ENCODE data around the gene RNF41. TPM values are rescaled to one million over a fixed set of nuclear protein-coding genes. Genes with fewer than 3 reads are reported as not detected.
"Not testable (repeated sequence)": the region's sequence is repeated elsewhere in the genome, so short reads cannot be mapped to it uniquely, and the experiment has no call there.

Gene RNF41
- total and polyA plus RNA-seq, 2 donors (not counting 1 experiment from before 2014, with no cell fraction given), result 113 to 129 TPM

DNA sequence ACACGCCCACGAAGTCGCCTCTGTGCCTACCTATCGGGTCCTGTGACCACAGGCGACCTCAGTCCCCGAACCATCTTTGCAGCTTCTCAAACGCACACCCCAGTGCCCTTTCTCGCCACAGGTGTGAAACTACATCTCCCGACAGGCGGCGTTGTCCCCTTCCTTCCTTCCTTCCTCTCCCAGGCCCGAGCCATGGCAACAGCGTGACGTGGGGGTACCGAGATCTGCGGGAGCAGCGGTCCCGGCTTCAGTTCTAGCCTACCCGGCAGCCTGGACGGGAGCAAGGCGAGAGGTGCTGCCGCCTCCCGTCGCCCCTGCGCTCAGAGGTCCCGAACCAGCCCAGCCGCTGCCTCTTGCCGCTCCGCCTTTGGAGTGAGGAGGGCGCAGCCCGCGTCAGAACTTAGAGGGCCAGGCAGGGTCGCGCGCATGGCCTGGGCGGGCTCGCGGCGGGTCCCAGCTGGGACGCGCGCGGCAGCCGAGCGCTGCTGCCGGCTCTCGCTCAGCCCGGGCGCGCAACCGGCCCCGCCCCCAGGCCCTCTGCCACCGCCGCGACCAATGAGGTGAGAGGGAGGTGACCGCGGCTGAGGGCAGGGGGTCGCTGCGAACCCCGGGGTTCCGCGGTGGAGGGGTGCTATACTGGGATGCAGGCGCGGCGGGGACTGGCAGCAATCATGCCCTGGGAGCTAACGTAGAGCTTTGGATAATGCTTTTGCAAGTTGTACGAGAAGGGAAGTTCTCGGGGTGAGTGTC lies 45.1 kb upstream of the RNF41 start, which contains the start of gene COQ10A:
COQ10A (plus strand) TSS at position 250 of the 750 bp plus-strand sequence; CDS start at position 427, 177 bp downstream.
- peak within 1 kb of the TSS; percentile 92 for H3K9ac ChIP-seq (ENCODE audit: low read length)
- H3K9me3 Mint-ChIP-seq (ENCODE audit: insufficient read depth), result no peaks in the 10 kb centered on the region
- intact Hi-C loops (cut with micrococcal nuclease), result loop anchor here (1.0 to 2.0 kb wide), 10 partner anchors 9 to 197 kb away; partner anchors contain the start of genes ANKRD52, CS, NABP2 and STAT2
- H3K27ac ChIP-seq (ENCODE audit: low read length in 2 of 2), result peak within 1 kb of the TSS; percentile 94
- H3K9me3 ChIP-seq (ENCODE audit: control extremely low read depth in 1 of 3, control insufficient read depth in 2 of 3, insufficient read depth in 1 of 3, low read length in 2 of 3), result no peaks in the 10 kb centered on the region
- H3K4me3 Mint-ChIP-seq, result peak within 1 kb of the TSS; percentile 91
- H3K4me2 ChIP-seq (replicated peaks; ENCODE audit: low read depth, low read length, poor library complexity, severe bottlenecking), result peak within 1 kb of the TSS; percentile 87
- peak; percentile 94 for DNase-seq
- peak within 1 kb of the TSS; percentile 96 for H2AFZ ChIP-seq (ENCODE audit: insufficient read depth, low read depth, low read length, poor library complexity, severe bottlenecking)
- POLR2A ChIA-PET, result interaction anchor here (0.5 to 1.6 kb wide), 13 partner anchors 8 to 197 kb away, joined by 3 to 12 read pairs (median 5); partner anchors contain the start of genes ANKRD52, CNPY2, RNF41 and SMARCC2
- peak within 1 kb of the TSS; percentile 95 for H3K27ac Mint-ChIP-seq
- TF ChIP-seq, protein P1, sequence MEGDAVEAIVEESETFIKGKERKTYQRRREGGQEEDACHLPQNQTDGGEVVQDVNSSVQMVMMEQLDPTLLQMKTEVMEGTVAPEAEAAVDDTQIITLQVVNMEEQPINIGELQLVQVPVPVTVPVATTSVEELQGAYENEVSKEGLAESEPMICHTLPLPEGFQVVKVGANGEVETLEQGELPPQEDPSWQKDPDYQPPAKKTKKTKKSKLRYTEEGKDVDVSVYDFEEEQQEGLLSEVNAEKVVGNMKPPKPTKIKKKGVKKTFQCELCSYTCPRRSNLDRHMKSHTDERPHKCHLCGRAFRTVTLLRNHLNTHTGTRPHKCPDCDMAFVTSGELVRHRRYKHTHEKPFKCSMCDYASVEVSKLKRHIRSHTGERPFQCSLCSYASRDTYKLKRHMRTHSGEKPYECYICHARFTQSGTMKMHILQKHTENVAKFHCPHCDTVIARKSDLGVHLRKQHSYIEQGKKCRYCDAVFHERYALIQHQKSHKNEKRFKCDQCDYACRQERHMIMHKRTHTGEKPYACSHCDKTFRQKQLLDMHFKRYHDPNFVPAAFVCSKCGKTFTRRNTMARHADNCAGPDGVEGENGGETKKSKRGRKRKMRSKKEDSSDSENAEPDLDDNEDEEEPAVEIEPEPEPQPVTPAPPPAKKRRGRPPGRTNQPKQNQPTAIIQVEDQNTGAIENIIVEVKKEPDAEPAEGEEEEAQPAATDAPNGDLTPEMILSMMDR (IDR thresholded peaks at IDR 0.05), result peak; percentile 72
- no peak for TF ChIP-seq EZH2 (IDR thresholded peaks at IDR 0.05; ENCODE audit: borderline replicate concordance, insufficient read depth, low read depth, low read length, poor library complexity, severe bottlenecking)
- no peaks in the 10 kb centered on the region for H3K27me3 Mint-ChIP-seq
- peaks cover 10 to 15% of the 10 kb centered on the region in 2 donors for H3K4me1 ChIP-seq (ENCODE audit: control insufficient read depth in 2 of 2, insufficient read depth in 2 of 2, low read length in 2 of 2)
- peak within 1 kb of the TSS; percentile 65 to 86 (median 75) for H3K4me3 ChIP-seq (ENCODE audit: control extremely low read depth in 1 of 5, extremely low read depth in 1 of 5, insufficient read depth in 1 of 5, low read depth in 2 of 5, low read length in 4 of 5)
- WGBS (ENCODE audit: insufficient coverage), result under 1% methylated on average over 67 of the region's 68 CpGs
- peaks cover 20% of the 10 kb centered on the region for H3K4me1 Mint-ChIP-seq
- CTCF ChIA-PET, result interaction anchor here (0.6 to 3.0 kb wide), 15 partner anchors 8 to 528 kb away, joined by 3 to 16 read pairs (median 4); partner anchors contain the start of genes ANKRD52, CNPY2, ESYT1 and ORMDL2
- ATAC-seq (ENCODE audit: low read depth), result peak; percentile 89
- H3K27me3 ChIP-seq (replicated peaks in 1 of 4; ENCODE audit: control extremely low read depth in 1 of 4, control insufficient read depth in 3 of 4, insufficient read depth in 4 of 4, low read length in 3 of 4), result no peaks in the 10 kb centered on the region
- peaks cover 2 to 16% of the 10 kb centered on the region in 2 experiments for H3K36me3 ChIP-seq (replicated peaks in 1 of 2; ENCODE audit: control extremely low read depth in 1 of 2, control insufficient read depth in 1 of 2, extremely low read depth in 1 of 2, insufficient read depth in 2 of 2, low read length in 1 of 2)
- H3K79me2 ChIP-seq (ENCODE audit: control insufficient read depth, insufficient read depth, low read length), result no peaks in the 10 kb centered on the region
- no peaks in the 10 kb centered on the region for H4K20me1 ChIP-seq (ENCODE audit: control insufficient read depth, insufficient read depth, low read length, poor library complexity, severe bottlenecking)

DNA sequence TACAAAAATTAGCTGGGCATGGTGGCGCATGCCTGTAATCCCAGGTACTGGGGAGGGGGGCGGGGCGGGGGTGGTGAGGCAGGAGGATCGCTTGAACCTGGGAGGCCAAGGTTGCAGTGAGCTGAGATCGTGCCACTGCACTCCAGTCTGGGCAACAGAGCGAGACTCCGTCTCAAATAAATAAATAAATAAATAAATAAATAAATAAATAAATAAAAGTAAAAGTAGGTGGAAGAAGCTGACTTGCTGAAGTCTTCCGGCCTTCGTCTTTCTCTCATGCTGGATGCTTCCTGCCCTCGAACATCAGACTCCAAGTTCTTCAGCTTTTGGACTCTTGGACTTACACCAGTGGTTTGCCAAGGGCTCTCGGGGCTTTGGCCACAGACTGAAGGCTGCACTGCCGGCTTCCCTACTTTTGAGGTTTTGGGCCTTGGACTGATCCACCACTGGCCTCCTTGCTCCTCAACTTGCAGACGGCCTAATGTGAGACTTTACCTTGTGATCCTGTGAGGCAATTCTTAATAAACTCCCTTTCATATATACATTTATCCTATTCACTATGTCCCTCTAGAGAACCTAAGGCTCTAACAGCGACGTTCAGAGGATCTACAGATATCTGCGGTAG lies 44.5 kb upstream of the RNF41 start:
- H3K4me1 ChIP-seq (ENCODE audit: control insufficient read depth in 2 of 2, insufficient read depth in 2 of 2, low read length in 2 of 2), result peaks cover 10 to 15% of the 10 kb centered on the region in 2 donors
- H4K20me1 ChIP-seq (ENCODE audit: control insufficient read depth, insufficient read depth, low read length, poor library complexity, severe bottlenecking); H3K9me3 Mint-ChIP-seq (ENCODE audit: insufficient read depth); H3K27me3 ChIP-seq (replicated peaks in 1 of 4; ENCODE audit: control extremely low read depth in 1 of 4, control insufficient read depth in 3 of 4, insufficient read depth in 4 of 4, low read length in 3 of 4); DNase-seq; H3K27me3 Mint-ChIP-seq; H3K79me2 ChIP-seq (ENCODE audit: control insufficient read depth, insufficient read depth, low read length); H3K9me3 ChIP-seq (ENCODE audit: control extremely low read depth in 1 of 3, control insufficient read depth in 2 of 3, insufficient read depth in 1 of 3, low read length in 2 of 3); ATAC-seq (ENCODE audit: low read depth): not testable (repeated sequence)
- peak overlapping the region; percentile 91 for H3K4me3 Mint-ChIP-seq
- intact Hi-C loops (cut with micrococcal nuclease), result loop anchor here (1.0 to 2.0 kb wide), 6 partner anchors 42 to 198 kb away; partner anchors contain the start of genes NABP2 and ZC3H10
- ChIA-PET CTCF (interaction anchor here (0.7 to 3.0 kb wide), 14 partner anchors 14 to 527 kb away, joined by 3 to 16 read pairs (median 4); partner anchors contain the start of genes CNPY2, ESYT1, ORMDL2 and RNF41), POLR2A (interaction anchor here (0.6 to 1.6 kb wide), 10 partner anchors 8 to 115 kb away, joined by 3 to 12 read pairs (median 5); partner anchors contain the start of genes ANKRD52, CNPY2, RNF41 and SMARCC2)
- peak overlapping the region; percentile 94 for H3K27ac ChIP-seq (ENCODE audit: low read length in 2 of 2)
- peaks cover 2 to 13% of the 10 kb centered on the region in 2 experiments for H3K36me3 ChIP-seq (replicated peaks in 1 of 2; ENCODE audit: control extremely low read depth in 1 of 2, control insufficient read depth in 1 of 2, extremely low read depth in 1 of 2, insufficient read depth in 2 of 2, low read length in 1 of 2)
- peak overlapping the region; percentile 96 for H2AFZ ChIP-seq (ENCODE audit: insufficient read depth, low read depth, low read length, poor library complexity, severe bottlenecking)
- peak overlapping the region; percentile 95 for H3K27ac Mint-ChIP-seq
- WGBS (ENCODE audit: insufficient coverage), result 41% methylated on average over 9 of the region's 16 CpGs
- peak overlapping the region; percentile 92 for H3K9ac ChIP-seq (ENCODE audit: low read length)
- H3K4me3 ChIP-seq (ENCODE audit: control extremely low read depth in 1 of 5, extremely low read depth in 1 of 5, insufficient read depth in 1 of 5, low read depth in 2 of 5, low read length in 4 of 5), result peak overlapping the region; percentile 58 to 86 (median 75)
- H3K4me2 ChIP-seq (replicated peaks; ENCODE audit: low read depth, low read length, poor library complexity, severe bottlenecking), result peak overlapping the region; percentile 87
- H3K4me1 Mint-ChIP-seq, result peaks cover 20% of the 10 kb centered on the region

DNA sequence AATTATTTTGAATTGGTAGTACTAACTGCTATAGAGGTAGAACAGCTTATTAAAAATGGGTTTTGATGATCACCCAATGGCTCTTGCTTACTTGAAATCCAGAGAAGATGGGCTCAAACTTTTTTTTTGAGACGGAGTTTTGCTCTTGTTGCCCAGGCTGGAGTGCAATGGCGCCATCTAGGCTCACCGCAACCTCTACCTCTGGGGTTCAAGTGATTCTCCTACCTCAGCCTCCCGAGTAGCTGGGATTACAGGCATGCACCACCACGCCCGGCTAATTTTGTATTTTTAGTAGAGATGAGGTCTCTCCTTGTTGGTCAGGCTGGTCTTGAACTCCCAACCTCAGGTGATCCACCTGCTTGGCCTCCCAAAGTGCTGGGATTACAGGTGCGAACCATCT lies 41.2 kb upstream of the RNF41 start:
- DNase-seq; H2AFZ ChIP-seq (ENCODE audit: insufficient read depth, low read depth, low read length, poor library complexity, severe bottlenecking); ATAC-seq (ENCODE audit: low read depth); H3K27ac Mint-ChIP-seq; H3K4me2 ChIP-seq (replicated peaks; ENCODE audit: low read depth, low read length, poor library complexity, severe bottlenecking); H3K79me2 ChIP-seq (ENCODE audit: control insufficient read depth, insufficient read depth, low read length); H3K9me3 Mint-ChIP-seq (ENCODE audit: insufficient read depth); H4K20me1 ChIP-seq (ENCODE audit: control insufficient read depth, insufficient read depth, low read length, poor library complexity, severe bottlenecking); H3K27ac ChIP-seq (ENCODE audit: low read length in 2 of 2); H3K4me3 Mint-ChIP-seq; H3K9me3 ChIP-seq (ENCODE audit: control extremely low read depth in 1 of 3, control insufficient read depth in 2 of 3, insufficient read depth in 1 of 3, low read length in 2 of 3); H3K27me3 ChIP-seq (replicated peaks in 1 of 4; ENCODE audit: control extremely low read depth in 1 of 4, control insufficient read depth in 3 of 4, insufficient read depth in 4 of 4, low read length in 3 of 4); H3K4me3 ChIP-seq (ENCODE audit: control extremely low read depth in 1 of 5, extremely low read depth in 1 of 5, insufficient read depth in 1 of 5, low read depth in 2 of 5, low read length in 4 of 5); H3K36me3 ChIP-seq (replicated peaks in 1 of 2; ENCODE audit: control extremely low read depth in 1 of 2, control insufficient read depth in 1 of 2, extremely low read depth in 1 of 2, insufficient read depth in 2 of 2, low read length in 1 of 2); H3K27me3 Mint-ChIP-seq; intact Hi-C loops (cut with micrococcal nuclease); H3K9ac ChIP-seq (ENCODE audit: low read length): not testable (repeated sequence)
- peaks cover 14 to 21% of the 10 kb centered on the region in 2 donors for H3K4me1 ChIP-seq (ENCODE audit: control insufficient read depth in 2 of 2, insufficient read depth in 2 of 2, low read length in 2 of 2)
- WGBS (ENCODE audit: insufficient coverage), result 97% methylated on average over 4 of the region's 7 CpGs
- ChIA-PET CTCF (interaction anchor here (0.8 to 0.9 kb wide), 2 partner anchors 35 to 74 kb away, joined by 3 to 4 read pairs; partner anchors contain the start of gene SMARCC2), POLR2A (interaction anchor here (0.7 kb wide), 1 partner anchor 1569 kb away, joined by 4 read pairs; no protein-coding TSS in a partner anchor)
- H3K4me1 Mint-ChIP-seq, result peaks cover 26% of the 10 kb centered on the region
